Panc1 (cell line): ENCODE results near the gene RALGPS1. TPM values are rescaled to one million over a fixed set of nuclear protein-coding genes. Genes with fewer than 3 reads are reported as not detected.

Experiments used
- ATAC-seq: fragments of 200-7000 bp; cut with Tn5 transposase; 2 replicates; pipeline ENCODE4 v1.9.1; 2020; ENCODE audit warnings: mild to moderate bottlenecking, moderate library complexity
- BruUV-seq: library from RNA; stranded (reverse); fragments of 400-500 nt; replicated peaks from 2 replicates; lab custom pipeline; 2021; lab: Mats Ljungman, UMichigan
- CTCF ChIA-PET: fragments of 300-600 bp; sonication (Branson Sonifier 250); formaldehyde crosslinking; loops from one replicate; lab custom pipeline; 2022; ENCODE audit warnings: antibody characterized with exemption; lab: Charles Lee
- POLR2A ChIA-PET: fragments of 300-600 bp; sonication (Branson Sonifier 250); formaldehyde crosslinking; loops from one replicate; lab custom pipeline; 2022; ENCODE audit warnings: antibody characterized with exemption; lab: Charles Lee
- DNase-seq: peaks from one replicate; pipeline ENCODE4 v3.0.0-alpha.2; 2010; ENCODE audit warnings: low read depth, low spot score
- H3K27ac ChIP-seq: 2 replicates; pipeline ENCODE4 v1.5.1; 2011; ENCODE audit warnings: mild to moderate bottlenecking, low read length, inconsistent platforms
- H3K27me3 ChIP-seq: fragments of 200-500 bp; sonication (Bioruptor generic); 2 replicates; pipeline ENCODE4 v1.6.0; 2014; ENCODE audit warnings: low read length, inconsistent platforms; ENCODE audit not compliant: control insufficient read depth, insufficient read depth
- H3K36me3 ChIP-seq: fragments of 200-500 bp; sonication (Bioruptor generic); 2 replicates; pipeline ENCODE4 v1.5.1; 2014; ENCODE audit warnings: inconsistent platforms, mild to moderate bottlenecking, low read length, moderate library complexity; ENCODE audit not compliant: control insufficient read depth, insufficient read depth
- H3K4me1 ChIP-seq: 2 replicates; pipeline ENCODE4 v1.5.1; 2011; ENCODE audit warnings: inconsistent platforms, mild to moderate bottlenecking, low read length, moderate library complexity; ENCODE audit not compliant: control insufficient read depth, insufficient read depth
- H3K4me3 ChIP-seq, 2 experiments: 2 replicates each; pipeline ENCODE4 v1.5.1; 2011 to 2012; ENCODE audit warnings: low read depth in 2 of 2, low read length in 2 of 2, mild to moderate bottlenecking in 2 of 2, inconsistent platforms in 1 of 2, moderate library complexity in 1 of 2
- H3K9me3 ChIP-seq: fragments of 200-500 bp; sonication (Bioruptor generic); 2 replicates; pipeline ENCODE4 v1.5.1; 2014; ENCODE audit warnings: low read depth, mild to moderate bottlenecking, inconsistent platforms, low read length, moderate library complexity; ENCODE audit not compliant: control insufficient read depth, insufficient read depth
- CTCF ChIP-seq: fragments of 450-650 bp; IDR thresholded peaks from 2 replicates; pipeline ENCODE4 v1.5.1; 2017; ENCODE audit warnings: mild to moderate bottlenecking
- POLR2AphosphoS5 ChIP-seq: IDR thresholded peaks from 2 replicates; pipeline ENCODE4 v1.6.1; 2012; ENCODE audit warnings: mild to moderate bottlenecking, low read depth, low read length, moderate library complexity
- SIN3A ChIP-seq: IDR thresholded peaks from 2 replicates; pipeline ENCODE4 v1.6.1; 2012; ENCODE audit warnings: low read depth, mild to moderate bottlenecking, low read length, moderate library complexity, borderline replicate concordance; ENCODE audit not compliant: insufficient read depth
- TCF7L2 ChIP-seq: IDR thresholded peaks from 2 replicates; pipeline ENCODE4 v1.6.1; 2011; ENCODE audit warnings: mild to moderate bottlenecking, low read depth, low read length, inconsistent platforms
- in situ Hi-C: cut with HindIII; loops from 2 replicates; pipeline ENCODE4 v1.10.0; 2016; ENCODE audit warnings: low sequenced_read_pairs, low pct_unique_long_range_greater_than_20kb
- intact Hi-C: fragments of 100-400 bp; cut with micrococcal nuclease; formaldehyde crosslinking; loops from one replicate; pipeline ENCODE4 v1.10.0; 2022; ENCODE audit not compliant: unreplicated experiment
- total RNA-seq: library from RNA; stranded (reverse); gene quantifications from one replicate; pipeline ENCODE4 v1.2.1, GENCODE V29; 2021; ENCODE audit not compliant: unreplicated experiment
- TF ChIP-seq, protein P1 (sequence below), 2 experiments: IDR thresholded peaks; 2 replicates each; pipeline ENCODE4 v1.6.1; 2011 to 2012; ENCODE audit warnings: low read depth in 2 of 2, control low read depth in 1 of 2, low read length in 1 of 2, mild to moderate bottlenecking in 1 of 2, moderate library complexity in 1 of 2; ENCODE audit not compliant: insufficient read depth in 1 of 2

The RALGPS1 gene
- total RNA-seq, 1 experiment from 2014 or later = 7.2 TPM

- in situ Hi-C loops = no loop called here
- ChIA-PET CTCF (interaction anchor here (0.6 kb wide), 1 partner anchor 124 kb away, joined by 12 read pairs; no protein-coding TSS in a partner anchor), POLR2A (no interaction called here)
- Histone ChIP-seq H3K4me1 (no peaks in the 10 kb centered on the region), H3K9me3 (no peaks in the 10 kb centered on the region), H3K36me3 (no peaks in the 10 kb centered on the region), H3K27me3 (no peaks in the 10 kb centered on the region), H3K27ac (no peak within 1 kb of the TSS), H3K4me3 (no peak within 1 kb of the TSS)
- TF ChIP-seq TCF7L2 (no peak), SIN3A (no peak), CTCF (no peak), POLR2AphosphoS5 (no peak)
- TF ChIP-seq, protein P1, sequence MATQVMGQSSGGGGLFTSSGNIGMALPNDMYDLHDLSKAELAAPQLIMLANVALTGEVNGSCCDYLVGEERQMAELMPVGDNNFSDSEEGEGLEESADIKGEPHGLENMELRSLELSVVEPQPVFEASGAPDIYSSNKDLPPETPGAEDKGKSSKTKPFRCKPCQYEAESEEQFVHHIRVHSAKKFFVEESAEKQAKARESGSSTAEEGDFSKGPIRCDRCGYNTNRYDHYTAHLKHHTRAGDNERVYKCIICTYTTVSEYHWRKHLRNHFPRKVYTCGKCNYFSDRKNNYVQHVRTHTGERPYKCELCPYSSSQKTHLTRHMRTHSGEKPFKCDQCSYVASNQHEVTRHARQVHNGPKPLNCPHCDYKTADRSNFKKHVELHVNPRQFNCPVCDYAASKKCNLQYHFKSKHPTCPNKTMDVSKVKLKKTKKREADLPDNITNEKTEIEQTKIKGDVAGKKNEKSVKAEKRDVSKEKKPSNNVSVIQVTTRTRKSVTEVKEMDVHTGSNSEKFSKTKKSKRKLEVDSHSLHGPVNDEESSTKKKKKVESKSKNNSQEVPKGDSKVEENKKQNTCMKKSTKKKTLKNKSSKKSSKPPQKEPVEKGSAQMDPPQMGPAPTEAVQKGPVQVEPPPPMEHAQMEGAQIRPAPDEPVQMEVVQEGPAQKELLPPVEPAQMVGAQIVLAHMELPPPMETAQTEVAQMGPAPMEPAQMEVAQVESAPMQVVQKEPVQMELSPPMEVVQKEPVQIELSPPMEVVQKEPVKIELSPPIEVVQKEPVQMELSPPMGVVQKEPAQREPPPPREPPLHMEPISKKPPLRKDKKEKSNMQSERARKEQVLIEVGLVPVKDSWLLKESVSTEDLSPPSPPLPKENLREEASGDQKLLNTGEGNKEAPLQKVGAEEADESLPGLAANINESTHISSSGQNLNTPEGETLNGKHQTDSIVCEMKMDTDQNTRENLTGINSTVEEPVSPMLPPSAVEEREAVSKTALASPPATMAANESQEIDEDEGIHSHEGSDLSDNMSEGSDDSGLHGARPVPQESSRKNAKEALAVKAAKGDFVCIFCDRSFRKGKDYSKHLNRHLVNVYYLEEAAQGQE (IDR thresholded peaks at IDR 0.05; ENCODE audit: insufficient read depth in 1 of 2, low read depth in 2 of 2, low read length in 1 of 2) = no peak
- ATAC-seq (no peak), DNase-seq (no peak)
- BruUV-seq = no TSS peak
- intact Hi-C loops = no loop called here
These were observed 350.1 kb downstream of the RALGPS1 start, which contains the start of gene GARNL3 for GRCh38 chr9:127264462-127265219. Gene GARNL3, plus strand, starts transcription at chr9:127264774. Its CDS starts 104 bp downstream, at chr9:127264878.

DNA sequence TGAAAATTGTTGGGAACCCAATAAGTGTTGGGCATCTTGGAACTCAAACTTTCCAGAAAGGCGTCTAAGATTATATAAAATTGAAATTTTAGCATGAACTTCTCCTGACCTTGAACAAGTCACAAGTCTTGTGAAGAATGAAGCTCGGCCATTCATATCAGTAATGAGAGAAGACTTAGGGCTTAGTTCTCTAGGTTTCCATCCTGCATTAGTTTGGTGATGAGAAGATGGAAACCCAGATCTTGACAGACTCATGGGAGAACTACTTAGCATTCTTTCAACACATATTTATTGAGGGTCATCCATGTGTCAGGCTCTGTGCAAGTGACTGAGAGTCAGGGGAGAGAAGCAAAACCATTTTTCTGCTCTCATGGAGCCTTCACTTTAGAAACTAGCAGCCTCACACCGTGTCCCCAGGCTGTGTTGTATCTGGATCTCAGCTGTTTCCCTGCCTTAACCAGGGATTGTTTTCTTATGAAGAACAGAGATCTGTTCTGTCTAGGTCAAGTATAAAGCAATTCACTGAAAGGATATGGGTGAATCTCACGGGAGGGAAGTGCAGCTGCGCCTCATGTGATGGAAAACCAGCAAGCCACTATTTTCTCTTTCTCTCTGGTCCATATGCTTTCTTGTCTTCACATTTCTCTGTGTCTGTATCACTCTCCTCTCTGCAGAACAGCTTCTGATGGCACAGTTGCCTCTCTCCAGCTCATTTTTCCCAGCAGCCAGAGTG is 353.4 kb downstream of the RALGPS1 start:
- intact Hi-C loops (no loop called here), in situ Hi-C loops (no loop called here)
- BruUV-seq = no TSS peak
- no peaks in the 10 kb centered on the region for H3K9me3 ChIP-seq
- H3K36me3 ChIP-seq = no peaks in the 10 kb centered on the region
- POLR2A ChIA-PET = no interaction called here
- CTCF ChIA-PET = no interaction called here
- no peaks in the 10 kb centered on the region for H3K4me1 ChIP-seq
- no peak for DNase-seq
- no peak overlapping the region for H3K27ac ChIP-seq
- no peak overlapping the region for H3K4me3 ChIP-seq
- TF ChIP-seq TCF7L2 (no peak), CTCF (no peak), SIN3A (no peak), POLR2AphosphoS5 (no peak)
- TF ChIP-seq, protein P1 (IDR thresholded peaks at IDR 0.05; ENCODE audit: insufficient read depth in 1 of 2, low read depth in 2 of 2, low read length in 1 of 2) = no peak
- no peaks in the 10 kb centered on the region for H3K27me3 ChIP-seq
- ATAC-seq = no peak
